ENCODE results near the gene MTR.

The MTR gene

GRCh38 chr1:236754525-236755210 lies 40.4 kb upstream of the MTR start:
- DNase-seq (ENCODE audit: insufficient read length, low spot score) (no peak), FAIRE-seq (no peak)
- no peak for TF ChIP-seq TAF1 (IDR thresholded peaks at IDR 0.05; ENCODE audit: low read depth, low read length)
- no peak for TF ChIP-seq POLR2AphosphoS5 (IDR thresholded peaks at IDR 0.05; ENCODE audit: low read depth, low read length)
- TF ChIP-seq SPI1 (IDR thresholded peaks at IDR 0.05; ENCODE audit: low read depth, low read length), result no peak
- TF ChIP-seq POLR2A (IDR thresholded peaks at IDR 0.05; ENCODE audit: low read depth, low read length), result no peak
- TF ChIP-seq POU2F2 (IDR thresholded peaks at IDR 0.05; ENCODE audit: low read depth, low read length), result no peak
- TF ChIP-seq PAX5 (IDR thresholded peaks at IDR 0.05; ENCODE audit: insufficient read depth, low read length, severe bottlenecking), result no peak

GRCh38 chr1:236757640-236758039 lies 37.5 kb upstream of the MTR start:
- TF ChIP-seq POLR2AphosphoS5 (IDR thresholded peaks at IDR 0.05; ENCODE audit: low read depth, low read length) (no peak), TAF1 (IDR thresholded peaks at IDR 0.05; ENCODE audit: low read depth, low read length) (no peak), POU2F2 (IDR thresholded peaks at IDR 0.05; ENCODE audit: low read depth, low read length) (no peak), SPI1 (IDR thresholded peaks at IDR 0.05; ENCODE audit: low read depth, low read length) (no peak), POLR2A (IDR thresholded peaks at IDR 0.05; ENCODE audit: low read depth, low read length) (no peak)
- FAIRE-seq (no peak), DNase-seq (ENCODE audit: insufficient read length, low spot score) (no peak)

DNA sequence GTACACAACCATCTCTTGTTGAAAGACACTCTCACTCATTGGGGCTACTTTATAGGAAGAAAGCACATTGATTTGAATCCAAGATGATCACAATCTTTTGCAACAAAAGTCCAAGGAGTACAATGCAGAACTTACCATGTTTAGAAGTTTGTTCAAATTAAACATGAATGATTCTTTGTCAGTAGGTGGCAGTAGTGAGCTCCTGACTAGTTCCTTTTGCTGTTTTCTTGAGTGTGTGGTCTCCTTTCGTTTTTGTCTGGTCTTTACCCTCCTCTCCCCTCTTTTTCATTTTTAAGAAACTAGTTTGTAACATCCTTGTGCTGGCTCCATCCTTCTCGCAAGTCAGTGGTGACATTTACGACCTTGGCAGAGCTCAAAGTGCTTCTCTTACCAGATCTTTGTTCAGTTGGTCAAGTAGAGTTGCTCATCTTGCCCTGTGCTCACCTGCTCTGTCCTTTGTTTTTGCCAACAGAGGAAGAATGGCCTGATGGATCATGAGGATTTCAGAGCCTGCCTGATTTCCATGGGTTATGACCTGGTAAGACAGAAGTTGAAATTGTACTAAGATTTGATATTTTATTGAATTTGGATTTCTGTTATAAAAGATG lies 35.7 kb upstream of the MTR start:
- TF ChIP-seq SPI1 (IDR thresholded peaks at IDR 0.05; ENCODE audit: low read depth, low read length) (no peak), POLR2A (IDR thresholded peaks at IDR 0.05; ENCODE audit: low read depth, low read length) (no peak), TAF1 (IDR thresholded peaks at IDR 0.05; ENCODE audit: low read depth, low read length) (no peak), PAX5 (IDR thresholded peaks at IDR 0.05; ENCODE audit: insufficient read depth, low read length, severe bottlenecking) (no peak), POU2F2 (IDR thresholded peaks at IDR 0.05; ENCODE audit: low read depth, low read length) (no peak), POLR2AphosphoS5 (IDR thresholded peaks at IDR 0.05; ENCODE audit: low read depth, low read length) (no peak)
- peak; percentile 69 for FAIRE-seq
- peak; percentile 24 for DNase-seq (ENCODE audit: insufficient read length, low spot score)

- DNase-seq (ENCODE audit: insufficient read length, low spot score), result no peak
- TF ChIP-seq POU2F2 (IDR thresholded peaks at IDR 0.05; ENCODE audit: low read depth, low read length) (no peak), POLR2AphosphoS5 (IDR thresholded peaks at IDR 0.05; ENCODE audit: low read depth, low read length) (no peak), PAX5 (IDR thresholded peaks at IDR 0.05; ENCODE audit: insufficient read depth, low read length, severe bottlenecking) (no peak), TAF1 (IDR thresholded peaks at IDR 0.05; ENCODE audit: low read depth, low read length) (no peak), POLR2A (IDR thresholded peaks at IDR 0.05; ENCODE audit: low read depth, low read length) (no peak), SPI1 (IDR thresholded peaks at IDR 0.05; ENCODE audit: low read depth, low read length) (no peak)
- no peak for FAIRE-seq
These were observed 34.6 kb upstream of the MTR start for GRCh38 chr1:236760480-236760879.

DNA sequence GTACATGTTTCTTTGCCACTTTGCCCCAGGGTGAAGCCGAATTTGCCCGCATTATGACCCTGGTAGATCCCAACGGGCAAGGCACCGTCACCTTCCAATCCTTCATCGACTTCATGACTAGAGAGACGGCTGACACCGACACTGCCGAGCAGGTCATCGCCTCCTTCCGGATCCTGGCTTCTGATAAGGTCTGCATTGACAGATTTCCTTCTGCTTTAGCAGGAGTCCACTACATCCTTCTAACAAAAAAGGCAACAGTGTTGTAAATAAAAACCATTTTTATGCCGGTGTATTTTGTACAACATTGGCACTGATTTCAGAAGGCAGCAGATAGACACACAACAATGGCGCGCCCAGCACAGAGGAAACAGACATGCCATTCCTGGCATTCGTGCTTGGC lies 34.1 kb upstream of the MTR start:
- no peak for TF ChIP-seq PAX5 (IDR thresholded peaks at IDR 0.05; ENCODE audit: insufficient read depth, low read length, severe bottlenecking)
- no peak for TF ChIP-seq TAF1 (IDR thresholded peaks at IDR 0.05; ENCODE audit: low read depth, low read length)
- no peak for TF ChIP-seq POLR2A (IDR thresholded peaks at IDR 0.05; ENCODE audit: low read depth, low read length)
- no peak for TF ChIP-seq POU2F2 (IDR thresholded peaks at IDR 0.05; ENCODE audit: low read depth, low read length)
- no peak for TF ChIP-seq SPI1 (IDR thresholded peaks at IDR 0.05; ENCODE audit: low read depth, low read length)
- TF ChIP-seq POLR2AphosphoS5 (IDR thresholded peaks at IDR 0.05; ENCODE audit: low read depth, low read length), result no peak
- FAIRE-seq, result no peak
- no peak for DNase-seq (ENCODE audit: insufficient read length, low spot score)

GRCh38 chr1:236761397-236762132 lies 33.5 kb upstream of the MTR start:
- FAIRE-seq (no peak), DNase-seq (ENCODE audit: insufficient read length, low spot score) (no peak)
- TF ChIP-seq TAF1 (IDR thresholded peaks at IDR 0.05; ENCODE audit: low read depth, low read length), result no peak

DNA sequence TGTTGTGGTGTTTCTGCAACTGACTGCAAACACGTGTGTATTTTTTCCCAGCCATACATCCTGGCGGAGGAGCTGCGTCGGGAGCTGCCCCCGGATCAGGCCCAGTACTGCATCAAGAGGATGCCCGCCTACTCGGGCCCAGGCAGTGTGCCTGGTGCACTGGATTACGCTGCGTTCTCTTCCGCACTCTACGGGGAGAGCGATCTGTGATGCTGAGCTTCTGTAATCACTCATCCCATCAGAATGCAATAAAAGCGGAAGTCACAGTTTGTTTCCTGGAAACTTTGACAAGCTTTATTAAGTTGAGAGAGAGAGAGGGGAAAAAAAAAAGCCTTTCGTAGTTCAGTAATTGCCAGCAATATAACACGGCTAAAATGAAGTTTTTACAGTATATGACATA lies 32.7 kb upstream of the MTR start:
- no peak for DNase-seq (ENCODE audit: insufficient read length, low spot score)
- FAIRE-seq, result no peak
- no peak for TF ChIP-seq POLR2A (IDR thresholded peaks at IDR 0.05; ENCODE audit: low read depth, low read length)
- no peak for TF ChIP-seq POLR2AphosphoS5 (IDR thresholded peaks at IDR 0.05; ENCODE audit: low read depth, low read length)
- no peak for TF ChIP-seq TAF1 (IDR thresholded peaks at IDR 0.05; ENCODE audit: low read depth, low read length)
- TF ChIP-seq POU2F2 (IDR thresholded peaks at IDR 0.05; ENCODE audit: low read depth, low read length), result no peak
- TF ChIP-seq PAX5 (IDR thresholded peaks at IDR 0.05; ENCODE audit: insufficient read depth, low read length, severe bottlenecking), result no peak
- no peak for TF ChIP-seq SPI1 (IDR thresholded peaks at IDR 0.05; ENCODE audit: low read depth, low read length)

DNA sequence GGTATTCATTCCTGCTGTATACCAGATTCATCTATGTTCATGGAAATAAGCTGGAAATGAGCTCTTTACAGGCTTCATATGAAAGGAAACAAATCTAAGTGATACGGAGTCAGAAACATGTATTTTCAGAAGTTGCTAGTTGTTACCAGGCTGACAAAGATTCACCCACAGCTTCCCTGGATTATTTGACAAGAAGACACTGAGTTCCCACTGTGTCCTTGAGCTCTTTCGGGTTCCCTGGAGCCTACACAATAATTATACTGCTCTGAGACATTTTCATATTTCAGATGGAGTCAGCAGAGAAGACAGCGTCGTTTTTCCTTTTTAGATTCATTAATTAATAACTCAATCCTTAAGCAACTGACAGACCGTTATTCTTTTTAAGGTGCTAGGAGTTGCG lies 29.3 kb upstream of the MTR start:
- TF ChIP-seq TAF1 (IDR thresholded peaks at IDR 0.05; ENCODE audit: low read depth, low read length) (no peak), POLR2A (IDR thresholded peaks at IDR 0.05; ENCODE audit: low read depth, low read length) (no peak), POU2F2 (IDR thresholded peaks at IDR 0.05; ENCODE audit: low read depth, low read length) (no peak), POLR2AphosphoS5 (IDR thresholded peaks at IDR 0.05; ENCODE audit: low read depth, low read length) (no peak), SPI1 (IDR thresholded peaks at IDR 0.05; ENCODE audit: low read depth, low read length) (no peak), PAX5 (IDR thresholded peaks at IDR 0.05; ENCODE audit: insufficient read depth, low read length, severe bottlenecking) (no peak)
- no peak for DNase-seq (ENCODE audit: insufficient read length, low spot score)
- no peak for FAIRE-seq

GRCh38 chr1:236766506-236766905 lies 28.6 kb upstream of the MTR start:
- FAIRE-seq (no peak), DNase-seq (ENCODE audit: insufficient read length, low spot score) (no peak)
- no peak for TF ChIP-seq SPI1 (IDR thresholded peaks at IDR 0.05; ENCODE audit: low read depth, low read length)
- TF ChIP-seq POLR2A (IDR thresholded peaks at IDR 0.05; ENCODE audit: low read depth, low read length), result no peak
- TF ChIP-seq PAX5 (IDR thresholded peaks at IDR 0.05; ENCODE audit: insufficient read depth, low read length, severe bottlenecking), result no peak
- no peak for TF ChIP-seq POU2F2 (IDR thresholded peaks at IDR 0.05; ENCODE audit: low read depth, low read length)
- no peak for TF ChIP-seq TAF1 (IDR thresholded peaks at IDR 0.05; ENCODE audit: low read depth, low read length)
- no peak for TF ChIP-seq POLR2AphosphoS5 (IDR thresholded peaks at IDR 0.05; ENCODE audit: low read depth, low read length)

All from GM12891 (cell line).